WTC11 (cell line): ENCODE data around the gene ANKRD53. TPM values are rescaled to one million over a fixed set of nuclear protein-coding genes. Genes with fewer than 3 reads are reported as not detected.

Experiments
- ATAC-seq: fragments of 200-7000 bp; cut with Tn5 transposase; 2 replicates; pipeline ENCODE4 v1.10.0; 2021; ENCODE audit warnings: mild to moderate bottlenecking, moderate library complexity
- CTCF ChIA-PET: fragments of 300-600 bp; sonication (Branson Sonifier 250); formaldehyde crosslinking; loops from one replicate; lab custom pipeline; 2021; ENCODE audit warnings: antibody characterized with exemption; lab: Charles Lee
- POLR2A ChIA-PET: fragments of 350-600 bp; sonication (Branson Sonifier 250); formaldehyde crosslinking; loops from one replicate; lab custom pipeline; 2021; ENCODE audit warnings: antibody characterized with exemption; lab: Charles Lee
- DNase-seq: peaks from one replicate; pipeline ENCODE4 v3.0.0; 2021; ENCODE audit warnings: low spot score
- H3K27ac Mint-ChIP-seq: 2 replicates; pipeline ENCODE4 v1.8.0; 2021; ENCODE audit warnings: mixed read lengths
- H3K27me3 Mint-ChIP-seq: 2 replicates; pipeline ENCODE4 v1.8.0; 2021; ENCODE audit warnings: low read depth, mild to moderate bottlenecking, moderate library complexity, mixed read lengths
- H3K36me3 Mint-ChIP-seq: 2 replicates; pipeline ENCODE4 v1.8.0; 2021; ENCODE audit warnings: mixed read lengths
- H3K4me1 Mint-ChIP-seq: 2 replicates; pipeline ENCODE4 v1.8.0; 2022; ENCODE audit warnings: mixed read lengths
- H3K4me3 Mint-ChIP-seq: 2 replicates; pipeline ENCODE4 v1.8.0; 2021; ENCODE audit warnings: mild to moderate bottlenecking, moderate library complexity, mixed read lengths
- H3K9me3 Mint-ChIP-seq: 2 replicates; pipeline ENCODE4 v1.8.0; 2021; ENCODE audit warnings: mixed read lengths
- ATF1 ChIP-seq: sonication (generic); formaldehyde crosslinking; IDR thresholded peaks from 2 replicates; pipeline ENCODE4 v1.8.1; 2023; ENCODE audit warnings: mild to moderate bottlenecking, moderate library complexity, missing genetic modification reagents
- ATF3 ChIP-seq: sonication (generic); formaldehyde crosslinking; conservative IDR thresholded peaks from 2 replicates; pipeline ENCODE4 v1.8.1; 2022; ENCODE audit warnings: mild to moderate bottlenecking, missing genetic modification reagents
- CBFB ChIP-seq: sonication (generic); formaldehyde crosslinking; IDR thresholded peaks from 2 replicates; pipeline ENCODE4 v1.8.1; 2022; ENCODE audit warnings: mild to moderate bottlenecking, low read depth, missing genetic modification reagents
- ESRRA ChIP-seq: sonication (generic); formaldehyde crosslinking; IDR thresholded peaks from 2 replicates; pipeline ENCODE4 v1.8.1; 2022; ENCODE audit warnings: mild to moderate bottlenecking, missing genetic modification reagents, borderline replicate concordance
- IRF1 ChIP-seq: sonication (generic); formaldehyde crosslinking; IDR thresholded peaks from 2 replicates; pipeline ENCODE4 v1.8.0; 2023; ENCODE audit warnings: missing genetic modification reagents
- MAX ChIP-seq: sonication (generic); formaldehyde crosslinking; IDR thresholded peaks from 2 replicates; pipeline ENCODE4 v1.8.0; 2022; ENCODE audit warnings: mild to moderate bottlenecking, missing genetic modification reagents
- MYBL2 ChIP-seq: sonication (generic); formaldehyde crosslinking; IDR thresholded peaks from 2 replicates; pipeline ENCODE4 v1.8.1; 2023; ENCODE audit warnings: mild to moderate bottlenecking, moderate library complexity, missing genetic modification reagents
- NR1H2 ChIP-seq: sonication (generic); formaldehyde crosslinking; IDR thresholded peaks from 2 replicates; pipeline ENCODE4 v1.9.0; 2021; ENCODE audit warnings: mild to moderate bottlenecking, moderate library complexity, missing genetic modification reagents
- PREB ChIP-seq: sonication (generic); formaldehyde crosslinking; IDR thresholded peaks from 2 replicates; pipeline ENCODE4 v1.8.1; 2022; ENCODE audit warnings: mild to moderate bottlenecking, missing genetic modification reagents, moderate library complexity, borderline replicate concordance
- SMAD3 ChIP-seq: sonication (generic); formaldehyde crosslinking; IDR thresholded peaks from 2 replicates; pipeline ENCODE4 v1.8.0; 2022; ENCODE audit warnings: missing genetic modification reagents, mild to moderate bottlenecking, borderline replicate concordance
- SMAD4 ChIP-seq: sonication (generic); formaldehyde crosslinking; IDR thresholded peaks from 2 replicates; pipeline ENCODE4 v1.8.0; 2022; ENCODE audit warnings: mild to moderate bottlenecking, missing genetic modification reagents
- SP1 ChIP-seq: sonication (generic); formaldehyde crosslinking; conservative IDR thresholded peaks from 2 replicates; pipeline ENCODE4 v1.8.1; 2022; ENCODE audit warnings: missing genetic modification reagents
- USF1 ChIP-seq: sonication (generic); formaldehyde crosslinking; IDR thresholded peaks from 2 replicates; pipeline ENCODE4 v1.8.0; 2022; ENCODE audit warnings: mild to moderate bottlenecking, missing genetic modification reagents
- ZBTB21 ChIP-seq: sonication (generic); formaldehyde crosslinking; IDR thresholded peaks from 2 replicates; pipeline ENCODE4 v1.8.1; 2023; ENCODE audit warnings: mild to moderate bottlenecking, missing genetic modification reagents, borderline replicate concordance
- ZNF121 ChIP-seq: sonication (generic); formaldehyde crosslinking; IDR thresholded peaks from 2 replicates; pipeline ENCODE4 v1.8.0; 2023; ENCODE audit warnings: missing genetic modification reagents
- total RNA-seq: library from RNA; stranded (reverse); gene quantifications from 3 replicates; pipeline ENCODE4 v1.2.3, GENCODE V29; 2021
- TF ChIP-seq, protein P1 (sequence below): sonication (generic); formaldehyde crosslinking; IDR thresholded peaks from 2 replicates; pipeline ENCODE4 v1.8.1; 2023; ENCODE audit warnings: mild to moderate bottlenecking, moderate library complexity, missing genetic modification reagents
- TF ChIP-seq, protein P2 (sequence below): sonication (generic); formaldehyde crosslinking; IDR thresholded peaks from 2 replicates; pipeline ENCODE4 v1.8.1; 2023; ENCODE audit warnings: mild to moderate bottlenecking, missing genetic modification reagents, moderate library complexity
- TF ChIP-seq, protein P3 (sequence below): sonication (generic); formaldehyde crosslinking; IDR thresholded peaks from 2 replicates; pipeline ENCODE4 v1.8.0; 2023; ENCODE audit warnings: missing genetic modification reagents, mild to moderate bottlenecking, borderline replicate concordance
- TF ChIP-seq, protein P4 (sequence below): fragments of 200-600 bp; IDR thresholded peaks from 2 replicates; pipeline ENCODE4 v1.8.0; 2022; ENCODE audit warnings: antibody characterized with exemption
- TF ChIP-seq, protein P5 (sequence below): sonication (generic); formaldehyde crosslinking; IDR thresholded peaks from 2 replicates; pipeline ENCODE4 v1.8.1; 2023; ENCODE audit warnings: mild to moderate bottlenecking, missing genetic modification reagents

The ANKRD53 gene
- total RNA-seq, 1 experiment from 2014 or later, result 0.81 TPM

GRCh38 chr2:70984576-70985282 lies 6.3 kb downstream of the ANKRD53 start:
- ChIA-PET CTCF (interaction anchor here (0.6 to 4.9 kb wide), 41 partner anchors 8 to 1895 kb away, joined by 3 to 68 read pairs (median 4); partner anchors contain the start of genes ATP6V1B1, MCEE, MPHOSPH10 and NAGK), POLR2A (no interaction called here)
- Mint-ChIP-seq H3K27me3 (peaks cover 14% of the 10 kb centered on the region), H3K4me1 (peaks cover 5% of the 10 kb centered on the region), H3K4me3 (peak overlapping the region; percentile 54), H3K36me3 (peaks cover 12% of the 10 kb centered on the region), H3K27ac (no peak overlapping the region), H3K9me3 (no peaks in the 10 kb centered on the region)
- ATAC-seq (peak; percentile 96), DNase-seq (peak; percentile 85)
- no peak for TF ChIP-seq CBFB (CRISPR knock-in tag)
- no peak for TF ChIP-seq ATF3 (CRISPR knock-in tag)
- TF ChIP-seq ZNF121 (CRISPR knock-in tag), result peak; percentile 98
- TF ChIP-seq, protein P1, sequence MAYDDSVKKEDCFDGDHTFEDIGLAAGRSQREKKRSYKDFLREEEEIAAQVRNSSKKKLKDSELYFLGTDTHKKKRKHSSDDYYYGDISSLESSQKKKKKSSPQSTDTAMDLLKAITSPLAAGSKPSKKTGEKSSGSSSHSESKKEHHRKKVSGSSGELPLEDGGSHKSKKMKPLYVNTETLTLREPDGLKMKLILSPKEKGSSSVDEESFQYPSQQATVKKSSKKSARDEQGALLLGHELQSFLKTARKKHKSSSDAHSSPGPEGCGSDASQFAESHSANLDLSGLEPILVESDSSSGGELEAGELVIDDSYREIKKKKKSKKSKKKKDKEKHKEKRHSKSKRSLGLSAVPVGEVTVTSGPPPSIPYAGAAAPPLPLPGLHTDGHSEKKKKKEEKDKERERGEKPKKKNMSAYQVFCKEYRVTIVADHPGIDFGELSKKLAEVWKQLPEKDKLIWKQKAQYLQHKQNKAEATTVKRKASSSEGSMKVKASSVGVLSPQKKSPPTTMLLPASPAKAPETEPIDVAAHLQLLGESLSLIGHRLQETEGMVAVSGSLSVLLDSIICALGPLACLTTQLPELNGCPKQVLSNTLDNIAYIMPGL, result peak; percentile 84
- peak; percentile 46; the same call in 1 of the 2 replicates for TF ChIP-seq IRF1 (CRISPR knock-in tag)
- TF ChIP-seq SMAD3, result 0 out of 2 replicates have a peak, but pooled peaks have one; percentile 41
- peak; percentile 35; the same call in 1 of the 2 replicates for TF ChIP-seq ESRRA (CRISPR knock-in tag)
- TF ChIP-seq MYBL2 (CRISPR knock-in tag), result no peak
- TF ChIP-seq, protein P2, sequence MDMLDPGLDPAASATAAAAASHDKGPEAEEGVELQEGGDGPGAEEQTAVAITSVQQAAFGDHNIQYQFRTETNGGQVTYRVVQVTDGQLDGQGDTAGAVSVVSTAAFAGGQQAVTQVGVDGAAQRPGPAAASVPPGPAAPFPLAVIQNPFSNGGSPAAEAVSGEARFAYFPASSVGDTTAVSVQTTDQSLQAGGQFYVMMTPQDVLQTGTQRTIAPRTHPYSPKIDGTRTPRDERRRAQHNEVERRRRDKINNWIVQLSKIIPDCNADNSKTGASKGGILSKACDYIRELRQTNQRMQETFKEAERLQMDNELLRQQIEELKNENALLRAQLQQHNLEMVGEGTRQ (CRISPR knock-in tag), result no peak
- TF ChIP-seq ZBTB21 (CRISPR knock-in tag), result no peak
- TF ChIP-seq, protein P3, sequence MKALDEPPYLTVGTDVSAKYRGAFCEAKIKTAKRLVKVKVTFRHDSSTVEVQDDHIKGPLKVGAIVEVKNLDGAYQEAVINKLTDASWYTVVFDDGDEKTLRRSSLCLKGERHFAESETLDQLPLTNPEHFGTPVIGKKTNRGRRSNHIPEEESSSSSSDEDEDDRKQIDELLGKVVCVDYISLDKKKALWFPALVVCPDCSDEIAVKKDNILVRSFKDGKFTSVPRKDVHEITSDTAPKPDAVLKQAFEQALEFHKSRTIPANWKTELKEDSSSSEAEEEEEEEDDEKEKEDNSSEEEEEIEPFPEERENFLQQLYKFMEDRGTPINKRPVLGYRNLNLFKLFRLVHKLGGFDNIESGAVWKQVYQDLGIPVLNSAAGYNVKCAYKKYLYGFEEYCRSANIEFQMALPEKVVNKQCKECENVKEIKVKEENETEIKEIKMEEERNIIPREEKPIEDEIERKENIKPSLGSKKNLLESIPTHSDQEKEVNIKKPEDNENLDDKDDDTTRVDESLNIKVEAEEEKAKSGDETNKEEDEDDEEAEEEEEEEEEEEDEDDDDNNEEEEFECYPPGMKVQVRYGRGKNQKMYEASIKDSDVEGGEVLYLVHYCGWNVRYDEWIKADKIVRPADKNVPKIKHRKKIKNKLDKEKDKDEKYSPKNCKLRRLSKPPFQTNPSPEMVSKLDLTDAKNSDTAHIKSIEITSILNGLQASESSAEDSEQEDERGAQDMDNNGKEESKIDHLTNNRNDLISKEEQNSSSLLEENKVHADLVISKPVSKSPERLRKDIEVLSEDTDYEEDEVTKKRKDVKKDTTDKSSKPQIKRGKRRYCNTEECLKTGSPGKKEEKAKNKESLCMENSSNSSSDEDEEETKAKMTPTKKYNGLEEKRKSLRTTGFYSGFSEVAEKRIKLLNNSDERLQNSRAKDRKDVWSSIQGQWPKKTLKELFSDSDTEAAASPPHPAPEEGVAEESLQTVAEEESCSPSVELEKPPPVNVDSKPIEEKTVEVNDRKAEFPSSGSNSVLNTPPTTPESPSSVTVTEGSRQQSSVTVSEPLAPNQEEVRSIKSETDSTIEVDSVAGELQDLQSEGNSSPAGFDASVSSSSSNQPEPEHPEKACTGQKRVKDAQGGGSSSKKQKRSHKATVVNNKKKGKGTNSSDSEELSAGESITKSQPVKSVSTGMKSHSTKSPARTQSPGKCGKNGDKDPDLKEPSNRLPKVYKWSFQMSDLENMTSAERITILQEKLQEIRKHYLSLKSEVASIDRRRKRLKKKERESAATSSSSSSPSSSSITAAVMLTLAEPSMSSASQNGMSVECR (CRISPR knock-in tag), result peak; percentile 47; the same call in 1 of the 2 replicates
- no peak for TF ChIP-seq NR1H2
- TF ChIP-seq MAX (CRISPR knock-in tag), result peak; percentile 84
- TF ChIP-seq, protein P4, sequence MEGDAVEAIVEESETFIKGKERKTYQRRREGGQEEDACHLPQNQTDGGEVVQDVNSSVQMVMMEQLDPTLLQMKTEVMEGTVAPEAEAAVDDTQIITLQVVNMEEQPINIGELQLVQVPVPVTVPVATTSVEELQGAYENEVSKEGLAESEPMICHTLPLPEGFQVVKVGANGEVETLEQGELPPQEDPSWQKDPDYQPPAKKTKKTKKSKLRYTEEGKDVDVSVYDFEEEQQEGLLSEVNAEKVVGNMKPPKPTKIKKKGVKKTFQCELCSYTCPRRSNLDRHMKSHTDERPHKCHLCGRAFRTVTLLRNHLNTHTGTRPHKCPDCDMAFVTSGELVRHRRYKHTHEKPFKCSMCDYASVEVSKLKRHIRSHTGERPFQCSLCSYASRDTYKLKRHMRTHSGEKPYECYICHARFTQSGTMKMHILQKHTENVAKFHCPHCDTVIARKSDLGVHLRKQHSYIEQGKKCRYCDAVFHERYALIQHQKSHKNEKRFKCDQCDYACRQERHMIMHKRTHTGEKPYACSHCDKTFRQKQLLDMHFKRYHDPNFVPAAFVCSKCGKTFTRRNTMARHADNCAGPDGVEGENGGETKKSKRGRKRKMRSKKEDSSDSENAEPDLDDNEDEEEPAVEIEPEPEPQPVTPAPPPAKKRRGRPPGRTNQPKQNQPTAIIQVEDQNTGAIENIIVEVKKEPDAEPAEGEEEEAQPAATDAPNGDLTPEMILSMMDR, result peak; percentile 90
- TF ChIP-seq PREB (CRISPR knock-in tag), result no peak
- TF ChIP-seq SP1 (CRISPR knock-in tag), result peak; percentile 35; the same call in 1 of the 2 replicates
- no peak for TF ChIP-seq SMAD4 (CRISPR knock-in tag)
- TF ChIP-seq, protein P5, sequence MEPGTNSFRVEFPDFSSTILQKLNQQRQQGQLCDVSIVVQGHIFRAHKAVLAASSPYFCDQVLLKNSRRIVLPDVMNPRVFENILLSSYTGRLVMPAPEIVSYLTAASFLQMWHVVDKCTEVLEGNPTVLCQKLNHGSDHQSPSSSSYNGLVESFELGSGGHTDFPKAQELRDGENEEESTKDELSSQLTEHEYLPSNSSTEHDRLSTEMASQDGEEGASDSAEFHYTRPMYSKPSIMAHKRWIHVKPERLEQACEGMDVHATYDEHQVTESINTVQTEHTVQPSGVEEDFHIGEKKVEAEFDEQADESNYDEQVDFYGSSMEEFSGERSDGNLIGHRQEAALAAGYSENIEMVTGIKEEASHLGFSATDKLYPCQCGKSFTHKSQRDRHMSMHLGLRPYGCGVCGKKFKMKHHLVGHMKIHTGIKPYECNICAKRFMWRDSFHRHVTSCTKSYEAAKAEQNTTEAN, result no peak
- no peak for TF ChIP-seq USF1 (CRISPR knock-in tag)
- no peak for TF ChIP-seq ATF1 (CRISPR knock-in tag)
